HepG2 (cell line): ENCODE measurements around the gene TMEM253. TPM values are rescaled to one million over a fixed set of nuclear protein-coding genes. Genes with fewer than 3 reads are reported as not detected.

Source experiments
- BRD4 ChIP-seq: sonication (generic); formaldehyde crosslinking; IDR thresholded peaks from 2 replicates; pipeline ENCODE4 v1.4.0; 2020; ENCODE audit warnings: missing genetic modification reagents
- FOXJ3 ChIP-seq: sonication (generic); formaldehyde crosslinking; IDR thresholded peaks from 2 replicates; pipeline ENCODE4 v1.4.0; 2020; ENCODE audit warnings: missing genetic modification reagents, mild to moderate bottlenecking, borderline replicate concordance
- HHEX ChIP-seq: IDR thresholded peaks from 2 replicates; pipeline ENCODE4 v1.6.1; 2016; ENCODE audit warnings: control low read depth
- JDP2 ChIP-seq: sonication (generic); formaldehyde crosslinking; IDR thresholded peaks from 2 replicates; pipeline ENCODE4 v1.8.1; 2022; ENCODE audit warnings: missing genetic modification reagents, borderline replicate concordance
- KAT7 ChIP-seq: IDR thresholded peaks from 2 replicates; pipeline ENCODE4 v1.6.1; 2018; ENCODE audit warnings: borderline replicate concordance, missing compliant biosample characterization
- KLF13 ChIP-seq: sonication (generic); formaldehyde crosslinking; IDR thresholded peaks from 2 replicates; pipeline ENCODE4 v1.4.0; 2020; ENCODE audit warnings: mild to moderate bottlenecking, missing genetic modification reagents
- MIER2 ChIP-seq: IDR thresholded peaks from 2 replicates; pipeline ENCODE4 v1.6.1; 2016; ENCODE audit warnings: missing biosample characterization, missing genetic modification reagents
- ZFYVE20 ChIP-seq: sonication (generic); formaldehyde crosslinking; IDR thresholded peaks from 2 replicates; pipeline ENCODE4 v1.8.0; 2023; ENCODE audit warnings: low read depth, mild to moderate bottlenecking, moderate library complexity, missing genetic modification reagents, borderline replicate concordance
- ZNF44 ChIP-seq: sonication (generic); formaldehyde crosslinking; IDR thresholded peaks from 2 replicates; pipeline ENCODE4 v1.5.1; 2020; ENCODE audit warnings: mild to moderate bottlenecking, missing genetic modification reagents
- ZSCAN31 ChIP-seq: sonication (generic); formaldehyde crosslinking; IDR thresholded peaks from 2 replicates; pipeline ENCODE4 v1.5.0; 2020; ENCODE audit warnings: low read depth, mild to moderate bottlenecking, missing genetic modification reagents
- polyA plus RNA-seq, 8 experiments: library from polyadenylated mRNA; depleted of rRNA in 3 of 8; stranded (reverse) in 7 of 8; unstranded in 1 of 8; fragments of >200 nt; fragmentation: Illumina TruSeq in 4 of 8; extraction: Trizol in 4 of 8; gene quantifications; 2 replicates each; pipeline versions ENCODE4 v1.2.1 to v1.2.3, GENCODE V29; 2011 to 2016; ENCODE audit warnings: low read depth in 4 of 8, missing spikeins in 1 of 8, mixed read lengths in 1 of 8; ENCODE audit not compliant: insufficient read depth in 1 of 8
- total RNA-seq, 5 experiments: library from RNA; depleted of rRNA; stranded (reverse); fragments of >200 nt; fragmentation: Illumina TruSeq; extraction: Trizol; gene quantifications; 2 replicates each; pipeline ENCODE4 v1.2.3, GENCODE V29; 2016; ENCODE audit warnings: low read depth in 1 of 5
- TF ChIP-seq, protein P1 (sequence below): sonication (generic); formaldehyde crosslinking; IDR thresholded peaks from 2 replicates; pipeline ENCODE4 v1.4.0; 2020; ENCODE audit warnings: mild to moderate bottlenecking, missing genetic modification reagents
- TF ChIP-seq, protein P2 (sequence below): sonication (generic); formaldehyde crosslinking; IDR thresholded peaks from 2 replicates; pipeline ENCODE4 v1.9.0; 2021; ENCODE audit warnings: missing genetic modification reagents, mild to moderate bottlenecking, borderline replicate concordance
- TF ChIP-seq, protein P3 (sequence below): sonication (generic); formaldehyde crosslinking; conservative IDR thresholded peaks from 2 replicates; pipeline ENCODE4 v1.8.0; 2022; ENCODE audit warnings: low read depth, missing genetic modification reagents
- TF ChIP-seq, protein P4 (sequence below): sonication (generic); formaldehyde crosslinking; IDR thresholded peaks from 2 replicates; pipeline ENCODE4 v1.8.1; 2022; ENCODE audit warnings: low read depth, mild to moderate bottlenecking, missing genetic modification reagents

TMEM253 gene
- total and polyA plus RNA-seq, 2 of the 13 experiments (the other 11 are each of a cell fraction or from before 2014, with no cell fraction given) = 0.29 to 0.45 TPM

DNA sequence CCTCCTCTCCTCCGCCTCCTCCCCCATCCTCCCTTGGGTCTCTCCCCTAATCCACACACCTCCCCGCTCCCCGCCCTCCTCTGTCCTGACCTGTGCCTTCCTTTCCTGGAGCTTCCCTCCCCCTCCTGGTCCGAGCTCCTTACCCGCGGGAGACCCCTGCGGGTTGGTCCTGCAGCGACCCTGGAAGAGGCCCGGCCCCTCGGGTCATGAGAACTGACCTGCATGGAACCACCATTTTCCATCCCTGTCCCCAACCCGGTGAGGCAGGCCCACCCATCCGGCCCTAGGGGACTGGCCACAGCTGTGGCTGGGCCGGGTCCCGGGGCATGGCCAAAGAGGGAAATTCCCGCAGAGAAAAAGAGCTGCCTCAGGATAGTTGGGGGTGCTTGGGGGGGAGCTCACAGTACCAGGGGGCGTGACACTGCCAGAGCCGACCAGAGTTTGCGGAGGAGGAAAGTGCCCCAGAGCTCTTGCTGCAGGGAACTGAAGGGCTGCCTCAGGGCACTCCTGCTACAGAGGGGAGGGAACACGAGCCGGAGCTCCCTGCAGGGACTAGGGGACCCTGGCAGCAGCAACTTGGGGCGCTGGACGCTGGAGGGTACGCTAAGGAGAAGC is 30.1 kb upstream of the TMEM253 start (continued):
- TF ChIP-seq, protein P1, sequence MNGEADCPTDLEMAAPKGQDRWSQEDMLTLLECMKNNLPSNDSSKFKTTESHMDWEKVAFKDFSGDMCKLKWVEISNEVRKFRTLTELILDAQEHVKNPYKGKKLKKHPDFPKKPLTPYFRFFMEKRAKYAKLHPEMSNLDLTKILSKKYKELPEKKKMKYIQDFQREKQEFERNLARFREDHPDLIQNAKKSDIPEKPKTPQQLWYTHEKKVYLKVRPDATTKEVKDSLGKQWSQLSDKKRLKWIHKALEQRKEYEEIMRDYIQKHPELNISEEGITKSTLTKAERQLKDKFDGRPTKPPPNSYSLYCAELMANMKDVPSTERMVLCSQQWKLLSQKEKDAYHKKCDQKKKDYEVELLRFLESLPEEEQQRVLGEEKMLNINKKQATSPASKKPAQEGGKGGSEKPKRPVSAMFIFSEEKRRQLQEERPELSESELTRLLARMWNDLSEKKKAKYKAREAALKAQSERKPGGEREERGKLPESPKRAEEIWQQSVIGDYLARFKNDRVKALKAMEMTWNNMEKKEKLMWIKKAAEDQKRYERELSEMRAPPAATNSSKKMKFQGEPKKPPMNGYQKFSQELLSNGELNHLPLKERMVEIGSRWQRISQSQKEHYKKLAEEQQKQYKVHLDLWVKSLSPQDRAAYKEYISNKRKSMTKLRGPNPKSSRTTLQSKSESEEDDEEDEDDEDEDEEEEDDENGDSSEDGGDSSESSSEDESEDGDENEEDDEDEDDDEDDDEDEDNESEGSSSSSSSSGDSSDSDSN (CRISPR knock-in tag) = no peak
- TF ChIP-seq JDP2 (no peak), BRD4 (CRISPR knock-in tag) (no peak), HHEX (no peak), FOXJ3 (peak; percentile 53; the same call in 1 of the 2 replicates), ZNF44 (CRISPR knock-in tag) (no peak; the same call in 1 of the 2 replicates), MIER2 (no peak), ZFYVE20 (no peak; the same call in none of the 2 replicates), ZSCAN31 (CRISPR knock-in tag) (no peak), KAT7 (CRISPR knock-in tag) (no peak), KLF13 (CRISPR knock-in tag) (no peak)
- TF ChIP-seq, protein P2, sequence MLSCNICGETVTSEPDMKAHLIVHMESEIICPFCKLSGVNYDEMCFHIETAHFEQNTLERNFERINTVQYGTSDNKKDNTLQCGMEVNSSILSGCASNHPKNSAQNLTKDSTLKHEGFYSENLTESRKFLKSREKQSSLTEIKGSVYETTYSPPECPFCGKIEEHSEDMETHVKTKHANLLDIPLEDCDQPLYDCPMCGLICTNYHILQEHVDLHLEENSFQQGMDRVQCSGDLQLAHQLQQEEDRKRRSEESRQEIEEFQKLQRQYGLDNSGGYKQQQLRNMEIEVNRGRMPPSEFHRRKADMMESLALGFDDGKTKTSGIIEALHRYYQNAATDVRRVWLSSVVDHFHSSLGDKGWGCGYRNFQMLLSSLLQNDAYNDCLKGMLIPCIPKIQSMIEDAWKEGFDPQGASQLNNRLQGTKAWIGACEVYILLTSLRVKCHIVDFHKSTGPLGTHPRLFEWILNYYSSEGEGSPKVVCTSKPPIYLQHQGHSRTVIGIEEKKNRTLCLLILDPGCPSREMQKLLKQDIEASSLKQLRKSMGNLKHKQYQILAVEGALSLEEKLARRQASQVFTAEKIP (CRISPR knock-in tag) = no peak
- TF ChIP-seq, protein P3, sequence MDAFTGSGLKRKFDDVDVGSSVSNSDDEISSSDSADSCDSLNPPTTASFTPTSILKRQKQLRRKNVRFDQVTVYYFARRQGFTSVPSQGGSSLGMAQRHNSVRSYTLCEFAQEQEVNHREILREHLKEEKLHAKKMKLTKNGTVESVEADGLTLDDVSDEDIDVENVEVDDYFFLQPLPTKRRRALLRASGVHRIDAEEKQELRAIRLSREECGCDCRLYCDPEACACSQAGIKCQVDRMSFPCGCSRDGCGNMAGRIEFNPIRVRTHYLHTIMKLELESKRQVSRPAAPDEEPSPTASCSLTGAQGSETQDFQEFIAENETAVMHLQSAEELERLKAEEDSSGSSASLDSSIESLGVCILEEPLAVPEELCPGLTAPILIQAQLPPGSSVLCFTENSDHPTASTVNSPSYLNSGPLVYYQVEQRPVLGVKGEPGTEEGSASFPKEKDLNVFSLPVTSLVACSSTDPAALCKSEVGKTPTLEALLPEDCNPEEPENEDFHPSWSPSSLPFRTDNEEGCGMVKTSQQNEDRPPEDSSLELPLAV (CRISPR knock-in tag) = no peak
- TF ChIP-seq, protein P4, sequence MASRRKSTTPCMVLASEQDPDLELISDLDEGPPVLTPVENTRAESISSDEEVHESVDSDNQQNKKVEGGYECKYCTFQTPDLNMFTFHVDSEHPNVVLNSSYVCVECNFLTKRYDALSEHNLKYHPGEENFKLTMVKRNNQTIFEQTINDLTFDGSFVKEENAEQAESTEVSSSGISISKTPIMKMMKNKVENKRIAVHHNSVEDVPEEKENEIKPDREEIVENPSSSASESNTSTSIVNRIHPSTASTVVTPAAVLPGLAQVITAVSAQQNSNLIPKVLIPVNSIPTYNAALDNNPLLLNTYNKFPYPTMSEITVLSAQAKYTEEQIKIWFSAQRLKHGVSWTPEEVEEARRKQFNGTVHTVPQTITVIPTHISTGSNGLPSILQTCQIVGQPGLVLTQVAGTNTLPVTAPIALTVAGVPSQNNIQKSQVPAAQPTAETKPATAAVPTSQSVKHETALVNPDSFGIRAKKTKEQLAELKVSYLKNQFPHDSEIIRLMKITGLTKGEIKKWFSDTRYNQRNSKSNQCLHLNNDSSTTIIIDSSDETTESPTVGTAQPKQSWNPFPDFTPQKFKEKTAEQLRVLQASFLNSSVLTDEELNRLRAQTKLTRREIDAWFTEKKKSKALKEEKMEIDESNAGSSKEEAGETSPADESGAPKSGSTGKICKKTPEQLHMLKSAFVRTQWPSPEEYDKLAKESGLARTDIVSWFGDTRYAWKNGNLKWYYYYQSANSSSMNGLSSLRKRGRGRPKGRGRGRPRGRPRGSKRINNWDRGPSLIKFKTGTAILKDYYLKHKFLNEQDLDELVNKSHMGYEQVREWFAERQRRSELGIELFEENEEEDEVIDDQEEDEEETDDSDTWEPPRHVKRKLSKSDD = no peak
